Astrocyte of the cerebellum (primary cell): ENCODE measurements around the gene LNX2.

ENCODE experiments used
- DNase-seq: peaks from one replicate; pipeline ENCODE4 v3.0.0-alpha.2; 2011; ENCODE audit warnings: low read depth
- H3K4me3 ChIP-seq: 2 replicates; pipeline ENCODE4 v1.5.1; 2011; ENCODE audit warnings: mild to moderate bottlenecking, low read depth, low read length, moderate library complexity
- CTCF ChIP-seq: IDR thresholded peaks from 2 replicates; pipeline ENCODE4 v1.5.1; 2012; ENCODE audit warnings: low read length, low read depth, moderate library complexity, mild to moderate bottlenecking; ENCODE audit errors: missing control alignments
- in situ Hi-C: cut with HindIII; loops from 2 replicates; pipeline ENCODE4 v1.10.0; 2017; ENCODE audit warnings: low sequenced_read_pairs

The LNX2 gene

GRCh38 chr13:27504128-27504867 is 116.0 kb downstream of the LNX2 start:
- H3K4me3 ChIP-seq, result no peak overlapping the region
- no peak for TF ChIP-seq CTCF
- DNase-seq, result no peak
- in situ Hi-C loops, result no loop called here

- no peak overlapping the region for H3K4me3 ChIP-seq
- no peak for DNase-seq
- in situ Hi-C loops, result no loop called here
- no peak for TF ChIP-seq CTCF
Observed at GRCh38 chr13:27500806-27501534, 119.4 kb downstream of the LNX2 start.

- in situ Hi-C loops, result no loop called here
- TF ChIP-seq CTCF, result no peak
- no peak overlapping the region for H3K4me3 ChIP-seq
- DNase-seq, result no peak
Observed at GRCh38 chr13:27497563-27498230, 122.6 kb downstream of the LNX2 start.

GRCh38 chr13:27496536-27497273 is 123.6 kb downstream of the LNX2 start:
- H3K4me3 ChIP-seq, result no peak overlapping the region
- no peak for DNase-seq
- in situ Hi-C loops, result no loop called here
- TF ChIP-seq CTCF, result no peak

GRCh38 chr13:27496006-27496405 is 124.3 kb downstream of the LNX2 start:
- DNase-seq, result no peak
- TF ChIP-seq CTCF, result no peak
- in situ Hi-C loops, result no loop called here
- no peak overlapping the region for H3K4me3 ChIP-seq
